Activated CD4-positive, alpha-beta memory T cell treated with anti-CD3 and anti-CD28 coated beads, Interleukin-2, amount 10 ng/mL, durations not matched to agents 7 days and 5 days (primary cell): ENCODE measurements around the gene RBM26. TPM values are rescaled to one million over a fixed set of nuclear protein-coding genes. Genes with fewer than 3 reads are reported as not detected.

Experiments
- CTCF ChIA-PET: fragments of 350-600 bp; sonication (Branson Sonifier 250); formaldehyde crosslinking; loops from one replicate; lab custom pipeline; 2021; ENCODE audit warnings: antibody characterized with exemption, inconsistent platforms; lab: Charles Lee
- POLR2A ChIA-PET: fragments of 350-600 bp; sonication (Branson Sonifier 250); formaldehyde crosslinking; loops from one replicate; lab custom pipeline; 2021; ENCODE audit warnings: antibody characterized with exemption; lab: Charles Lee
- DNase-seq: peaks from one replicate; pipeline ENCODE4 v3.0.0-alpha.2; 2020
- H3K27ac Mint-ChIP-seq: one replicate; pipeline ENCODE4 v1.8.0; 2021; ENCODE audit warnings: mild to moderate bottlenecking, mixed read lengths
- H3K27me3 Mint-ChIP-seq: one replicate; pipeline ENCODE4 v1.8.0; 2021; ENCODE audit warnings: mixed read lengths
- H3K36me3 Mint-ChIP-seq: one replicate; pipeline ENCODE4 v1.8.0; 2021; ENCODE audit warnings: low read depth, mixed read lengths
- H3K4me1 Mint-ChIP-seq: one replicate; pipeline ENCODE4 v1.8.0; 2021; ENCODE audit warnings: mixed read lengths
- H3K4me3 Mint-ChIP-seq: one replicate; pipeline ENCODE4 v1.8.0; 2021; ENCODE audit warnings: mild to moderate bottlenecking, mixed read lengths
- H3K9me3 Mint-ChIP-seq: one replicate; pipeline ENCODE4 v1.8.0; 2021; ENCODE audit warnings: mixed read lengths
- total RNA-seq, 2 experiments: library from RNA; stranded (reverse); gene quantifications; one replicate each; pipeline ENCODE4 v1.2.3, GENCODE V29; 2021

RBM26 gene
- total RNA-seq, 2 experiments from 2014 or later = 51.1 to 52.0 TPM

- POLR2A ChIA-PET = no interaction called here
- CTCF ChIA-PET = interaction anchor here (1.6 kb wide), 1 partner anchor 15 kb away, joined by 8 read pairs; no protein-coding TSS in a partner anchor
- DNase-seq = no peak
- Mint-ChIP-seq H3K4me1 (peaks cover 2% of the 10 kb centered on the region), H3K27ac (no peak overlapping the region), H3K9me3 (no peaks in the 10 kb centered on the region), H3K36me3 (no peaks in the 10 kb centered on the region), H3K4me3 (no peak overlapping the region), H3K27me3 (no peaks in the 10 kb centered on the region)
These were observed 33.2 kb upstream of the RBM26 start for GRCh38 chr13:79439275-79439674.

DNA sequence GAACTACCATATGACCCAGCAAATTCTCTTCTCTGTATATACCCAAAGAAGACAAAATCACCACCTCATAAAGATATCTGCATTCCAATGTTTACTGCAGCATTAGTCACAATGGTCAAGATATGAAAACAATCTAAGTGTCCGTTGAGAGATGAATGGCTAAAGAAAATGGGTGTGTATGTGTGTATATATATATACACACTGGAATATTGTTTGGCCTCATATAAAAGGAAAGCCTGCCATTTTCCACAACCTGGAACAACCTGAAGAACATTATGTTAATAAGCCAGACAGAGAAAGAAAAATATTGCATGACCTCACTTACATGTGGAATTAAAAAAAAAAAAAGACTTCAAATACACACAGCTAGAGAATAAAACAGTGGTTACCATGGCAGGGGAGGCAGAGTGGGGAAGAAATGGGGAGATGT lies 29.5 kb upstream of the RBM26 start:
- Mint-ChIP-seq H3K4me3 (no peak overlapping the region), H3K4me1 (peaks cover 2% of the 10 kb centered on the region), H3K36me3 (peaks cover 5% of the 10 kb centered on the region), H3K27me3 (no peaks in the 10 kb centered on the region), H3K9me3 (no peaks in the 10 kb centered on the region), H3K27ac (no peak overlapping the region)
- ChIA-PET POLR2A (no interaction called here), CTCF (interaction anchor here (0.7 to 1.8 kb wide), 2 partner anchors 11 to 580 kb away, joined by 3 to 6 read pairs; no protein-coding TSS in a partner anchor)
- no peak for DNase-seq

DNA sequence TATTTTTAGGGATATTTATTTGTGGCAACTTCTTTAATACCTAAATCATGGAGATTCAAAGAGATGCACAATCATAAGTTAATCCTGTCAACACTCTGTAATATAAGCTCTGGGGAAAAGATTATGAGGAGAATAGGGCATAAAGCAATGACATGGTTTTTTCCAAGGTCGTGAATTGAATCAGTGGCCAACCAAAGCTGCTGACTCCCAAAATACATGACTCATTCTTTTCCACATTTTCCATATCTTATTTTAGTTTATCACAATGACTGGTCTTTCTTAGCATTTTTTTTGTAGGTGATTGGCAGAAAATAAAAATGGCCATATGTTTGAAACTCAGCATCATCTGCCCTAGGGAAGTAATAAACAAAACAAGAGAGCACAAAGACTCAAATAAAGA lies 28.5 kb upstream of the RBM26 start:
- H3K9me3 Mint-ChIP-seq = no peaks in the 10 kb centered on the region
- DNase-seq = no peak
- no peak overlapping the region for H3K4me3 Mint-ChIP-seq
- ChIA-PET CTCF (no interaction called here), POLR2A (no interaction called here)
- peaks cover 2% of the 10 kb centered on the region for H3K4me1 Mint-ChIP-seq
- H3K27ac Mint-ChIP-seq = no peak overlapping the region
- no peaks in the 10 kb centered on the region for H3K27me3 Mint-ChIP-seq
- peaks cover 5% of the 10 kb centered on the region for H3K36me3 Mint-ChIP-seq

DNA sequence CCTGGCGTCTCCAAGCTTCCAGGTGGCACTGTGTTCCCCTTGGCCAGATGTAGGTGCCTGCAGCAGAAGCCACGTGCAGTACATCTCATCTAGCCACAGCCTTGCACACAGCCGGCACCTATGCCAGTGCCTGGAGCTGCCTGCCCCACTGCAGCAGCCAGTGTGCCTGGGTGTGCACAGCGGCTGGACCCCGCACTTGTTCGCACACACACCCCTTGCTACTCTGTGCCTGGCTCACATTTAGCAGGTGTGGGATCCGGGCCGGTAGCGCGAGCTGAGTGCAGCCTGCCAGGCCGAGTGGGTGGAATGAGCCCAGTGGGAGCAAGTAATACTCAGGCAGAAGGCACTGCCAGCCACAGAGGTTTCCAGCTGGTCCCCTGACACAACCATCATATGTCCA lies 26.9 kb upstream of the RBM26 start:
- Mint-ChIP-seq H3K4me1 (peaks cover 2% of the 10 kb centered on the region), H3K36me3 (peaks cover 5% of the 10 kb centered on the region)

GRCh38 chr13:79432086-79432485 lies 26.0 kb upstream of the RBM26 start:
- DNase-seq = no peak
- ChIA-PET CTCF (interaction anchor here (1.2 kb wide), 1 partner anchor 109 kb away, joined by 5 read pairs; no protein-coding TSS in a partner anchor), POLR2A (interaction anchor here (0.9 to 1.6 kb wide), 2 partner anchors 8 to 20 kb away, joined by 5 to 6 read pairs; no protein-coding TSS in a partner anchor)
- Mint-ChIP-seq H3K36me3 (peaks cover 5% of the 10 kb centered on the region), H3K9me3 (no peaks in the 10 kb centered on the region), H3K27me3 (no peaks in the 10 kb centered on the region), H3K4me1 (peaks cover 2% of the 10 kb centered on the region), H3K4me3 (no peak overlapping the region), H3K27ac (no peak overlapping the region)

More for the DNA sequence above, 26.9 kb upstream of the RBM26 start:
- no peaks in the 10 kb centered on the region for H3K9me3 Mint-ChIP-seq
- H3K27ac Mint-ChIP-seq = no peak overlapping the region
- no peak overlapping the region for H3K4me3 Mint-ChIP-seq
- ChIA-PET POLR2A (interaction anchor here (0.9 to 1.6 kb wide), 2 partner anchors 9 to 19 kb away, joined by 5 to 6 read pairs; no protein-coding TSS in a partner anchor), CTCF (interaction anchor here (1.2 kb wide), 2 partner anchors 9 to 108 kb away, joined by 5 to 7 read pairs; no protein-coding TSS in a partner anchor)
- no peaks in the 10 kb centered on the region for H3K27me3 Mint-ChIP-seq
- no peak for DNase-seq

- Mint-ChIP-seq H3K27ac (no peak overlapping the region), H3K4me1 (peaks cover 6% of the 10 kb centered on the region), H3K9me3 (no peaks in the 10 kb centered on the region), H3K27me3 (no peaks in the 10 kb centered on the region), H3K4me3 (no peak overlapping the region), H3K36me3 (peaks cover 5% of the 10 kb centered on the region)
- POLR2A ChIA-PET = no interaction called here
- DNase-seq = no peak
- CTCF ChIA-PET = interaction anchor here (1.4 kb wide), 1 partner anchor 102 kb away, joined by 4 read pairs; no protein-coding TSS in a partner anchor
These were observed 23.3 kb upstream of the RBM26 start for GRCh38 chr13:79429309-79429708.

GRCh38 chr13:79427883-79428282 lies 21.8 kb upstream of the RBM26 start:
- peaks cover 8% of the 10 kb centered on the region for H3K4me1 Mint-ChIP-seq
- H3K36me3 Mint-ChIP-seq = peaks cover 5% of the 10 kb centered on the region
- CTCF ChIA-PET = interaction anchor here (0.6 to 1.3 kb wide), 3 partner anchors 54 to 1262 kb away, joined by 3 to 5 read pairs (median 3); no protein-coding TSS in a partner anchor
- no peak for DNase-seq
- H3K4me3 Mint-ChIP-seq = no peak overlapping the region
- H3K27ac Mint-ChIP-seq = no peak overlapping the region
- POLR2A ChIA-PET = interaction anchor here (1.1 kb wide), 1 partner anchor 53 kb away, joined by 3 read pairs; the partner anchor contains the start of gene NDFIP2
- no peaks in the 10 kb centered on the region for H3K27me3 Mint-ChIP-seq
- H3K9me3 Mint-ChIP-seq = no peaks in the 10 kb centered on the region

GRCh38 chr13:79427265-79427664 lies 21.2 kb upstream of the RBM26 start:
- Mint-ChIP-seq H3K27me3 (no peaks in the 10 kb centered on the region), H3K27ac (no peak overlapping the region), H3K9me3 (no peaks in the 10 kb centered on the region), H3K36me3 (peaks cover 5% of the 10 kb centered on the region), H3K4me3 (no peak overlapping the region), H3K4me1 (peaks cover 8% of the 10 kb centered on the region)
- POLR2A ChIA-PET = interaction anchor here (1.1 kb wide), 1 partner anchor 54 kb away, joined by 3 read pairs; the partner anchor contains the start of gene NDFIP2
- DNase-seq = no peak
- CTCF ChIA-PET = interaction anchor here (0.9 to 1.6 kb wide), 4 partner anchors 106 to 116 kb away, joined by 3 to 5 read pairs (median 4); no protein-coding TSS in a partner anchor

DNA sequence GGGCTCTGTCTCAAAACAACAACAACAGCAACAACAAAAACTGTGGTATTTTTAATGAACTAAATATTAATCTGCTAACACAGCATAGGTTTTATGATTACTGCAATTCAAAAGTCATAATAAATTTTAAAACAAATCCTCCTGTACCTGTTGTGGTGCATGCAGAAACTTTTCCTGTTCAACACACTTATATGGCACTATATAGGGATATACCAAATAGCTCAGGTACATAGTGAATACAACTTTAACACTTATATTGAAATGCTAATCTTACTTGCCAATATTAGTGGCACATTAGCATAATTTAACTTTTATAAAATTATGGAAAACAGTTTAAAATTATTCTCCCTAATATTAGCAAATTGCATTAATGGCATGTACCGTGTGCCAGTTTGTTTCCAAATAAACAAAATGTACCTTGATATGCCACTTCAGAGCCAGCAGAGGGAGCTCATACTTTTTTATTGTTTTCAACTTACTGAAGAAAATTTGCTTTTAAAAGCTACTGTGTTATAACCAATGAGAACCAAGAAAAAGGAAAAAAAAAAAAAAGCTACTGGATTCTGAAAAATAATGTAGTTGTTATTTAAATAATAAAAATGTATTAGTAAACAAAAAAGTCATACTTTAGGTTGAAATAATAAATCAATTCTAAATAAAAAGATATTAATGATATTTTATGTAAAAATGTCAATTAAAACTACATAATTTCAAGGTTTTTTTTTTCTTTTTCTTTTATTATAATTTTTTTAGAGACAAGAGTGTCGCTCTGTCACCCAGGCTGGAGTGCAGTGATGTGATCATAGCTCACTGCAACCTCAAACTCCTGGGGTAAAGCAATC lies 18.0 kb upstream of the RBM26 start:
- ChIA-PET POLR2A (interaction anchor here (0.8 to 2.7 kb wide), 9 partner anchors 8 to 123 kb away, joined by 3 to 17 read pairs (median 5); partner anchors contain the start of genes NDFIP2 and RBM26), CTCF (interaction anchor here (0.6 to 3.9 kb wide), 44 partner anchors 9 to 359 kb away, joined by 3 to 181 read pairs (median 6); partner anchors contain the start of genes NDFIP2 and RBM26)
- Mint-ChIP-seq H3K4me1 (peaks cover 8% of the 10 kb centered on the region), H3K9me3 (no peaks in the 10 kb centered on the region), H3K36me3 (no peaks in the 10 kb centered on the region), H3K27ac (no peak overlapping the region), H3K27me3 (no peaks in the 10 kb centered on the region), H3K4me3 (no peak overlapping the region)
- no peak for DNase-seq

DNA sequence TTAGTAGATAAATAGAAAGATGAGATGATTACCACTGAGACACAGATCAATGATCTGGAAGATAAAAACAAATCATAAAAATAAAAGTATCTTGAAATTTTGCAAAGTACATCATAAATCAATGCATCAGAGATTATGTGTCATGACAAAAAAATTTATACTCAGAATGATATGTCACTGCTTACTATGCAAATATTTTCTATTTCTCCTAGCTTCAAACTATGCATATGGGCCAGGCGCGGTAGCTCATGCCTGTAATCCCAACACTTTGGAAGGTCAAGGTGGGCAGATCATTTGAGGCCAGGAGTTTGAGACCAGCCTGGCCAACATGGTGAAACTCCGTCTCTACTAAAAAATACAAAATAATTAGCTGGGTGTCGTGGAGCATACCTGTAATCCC lies 17.3 kb upstream of the RBM26 start:
- H3K4me3 Mint-ChIP-seq = no peak overlapping the region
- no peak for DNase-seq
- ChIA-PET CTCF (interaction anchor here (0.9 to 3.9 kb wide), 24 partner anchors 9 to 256 kb away, joined by 3 to 181 read pairs (median 7); partner anchors contain the start of genes NDFIP2 and RBM26), POLR2A (interaction anchor here (1.1 to 2.7 kb wide), 6 partner anchors 9 to 117 kb away, joined by 3 to 17 read pairs (median 6); partner anchors contain the start of genes NDFIP2 and RBM26)
- no peak overlapping the region for H3K27ac Mint-ChIP-seq
- no peaks in the 10 kb centered on the region for H3K36me3 Mint-ChIP-seq
- H3K27me3 Mint-ChIP-seq = no peaks in the 10 kb centered on the region
- peaks cover 8% of the 10 kb centered on the region for H3K4me1 Mint-ChIP-seq
- no peaks in the 10 kb centered on the region for H3K9me3 Mint-ChIP-seq

DNA sequence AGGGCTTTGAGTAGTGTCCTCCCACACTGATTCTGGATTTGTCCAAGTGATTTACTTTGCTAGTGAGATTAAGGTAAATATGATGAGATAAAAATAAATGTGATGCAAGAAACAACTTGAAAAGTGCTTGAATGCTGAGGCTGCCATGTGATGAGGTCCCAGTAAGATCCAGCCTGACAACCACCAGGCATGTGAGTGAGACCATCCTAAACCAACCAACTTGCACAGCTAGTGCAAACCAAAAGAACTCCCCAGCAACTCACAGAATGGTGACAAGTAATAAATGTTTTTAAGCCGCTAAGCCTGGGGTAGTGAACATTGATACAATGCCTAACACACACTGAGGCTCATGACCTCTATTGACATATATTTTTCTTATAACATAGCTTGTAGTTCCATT lies 13.3 kb upstream of the RBM26 start:
- H3K27me3 Mint-ChIP-seq = no peaks in the 10 kb centered on the region
- ChIA-PET CTCF (interaction anchor here (1.3 to 2.0 kb wide), 3 partner anchors 118 to 122 kb away, joined by 3 to 13 read pairs (median 9); no protein-coding TSS in a partner anchor), POLR2A (interaction anchor here (0.9 to 1.2 kb wide), 2 partner anchors 14 to 62 kb away, joined by 3 to 4 read pairs; partner anchors contain the start of gene NDFIP2)
- H3K27ac Mint-ChIP-seq = no peak overlapping the region
- H3K36me3 Mint-ChIP-seq = no peaks in the 10 kb centered on the region
- no peak for DNase-seq
- H3K9me3 Mint-ChIP-seq = no peaks in the 10 kb centered on the region
- no peak overlapping the region for H3K4me3 Mint-ChIP-seq
- H3K4me1 Mint-ChIP-seq = peaks cover 10% of the 10 kb centered on the region

DNA sequence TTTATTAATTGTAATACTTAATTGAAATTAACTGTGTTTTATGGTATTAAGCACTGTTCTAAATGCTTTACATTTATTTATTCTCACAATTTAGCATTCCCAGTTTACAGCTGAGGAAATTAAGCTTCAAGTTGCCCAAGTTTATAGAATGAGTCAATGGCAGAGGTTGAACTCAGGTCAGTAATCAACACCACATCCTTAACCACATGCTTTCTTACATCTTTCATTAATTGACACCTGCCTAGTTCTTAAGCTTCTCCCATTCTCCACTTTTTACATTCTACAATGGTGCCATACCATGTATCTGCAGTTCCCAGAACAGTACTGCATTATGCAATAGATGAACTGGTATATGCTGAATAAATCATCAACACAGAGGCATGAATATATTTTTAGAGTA lies 11.7 kb upstream of the RBM26 start:
- POLR2A ChIA-PET = interaction anchor here (1.0 kb wide), 1 partner anchor 12 kb away, joined by 4 read pairs; the partner anchor contains the start of gene RBM26
- no peak for DNase-seq
- CTCF ChIA-PET = interaction anchor here (2.4 kb wide), 1 partner anchor 123 kb away, joined by 8 read pairs; no protein-coding TSS in a partner anchor
- Mint-ChIP-seq H3K9me3 (no peaks in the 10 kb centered on the region), H3K4me1 (peaks cover 9% of the 10 kb centered on the region), H3K27me3 (no peaks in the 10 kb centered on the region), H3K36me3 (no peaks in the 10 kb centered on the region), H3K27ac (no peak overlapping the region), H3K4me3 (no peak overlapping the region)
